ENCODE measurements around the gene GID8.

DNA sequence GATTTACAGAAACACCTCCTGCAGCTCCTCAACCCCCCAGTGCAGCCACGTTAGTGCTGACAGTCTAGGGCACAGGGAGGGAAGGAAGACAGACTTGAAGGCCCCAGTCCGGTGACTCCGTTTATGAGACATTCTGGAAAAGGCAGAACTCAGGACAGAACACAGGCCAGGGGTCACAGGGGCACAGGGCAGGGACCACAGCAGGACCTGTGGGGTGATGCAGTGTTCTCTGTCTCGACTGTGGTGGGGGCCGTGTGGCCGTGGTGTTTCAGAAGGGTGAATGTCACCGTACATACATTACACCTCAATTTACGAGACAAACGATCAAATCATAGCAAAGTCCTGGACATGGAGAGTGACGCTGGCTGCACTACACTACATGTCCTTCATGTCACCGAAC is 57.5 kb downstream of the GID8 start:
- no peak for TF ChIP-seq EP300 (IDR thresholded peaks at IDR 0.05)
- TF ChIP-seq, protein P1, sequence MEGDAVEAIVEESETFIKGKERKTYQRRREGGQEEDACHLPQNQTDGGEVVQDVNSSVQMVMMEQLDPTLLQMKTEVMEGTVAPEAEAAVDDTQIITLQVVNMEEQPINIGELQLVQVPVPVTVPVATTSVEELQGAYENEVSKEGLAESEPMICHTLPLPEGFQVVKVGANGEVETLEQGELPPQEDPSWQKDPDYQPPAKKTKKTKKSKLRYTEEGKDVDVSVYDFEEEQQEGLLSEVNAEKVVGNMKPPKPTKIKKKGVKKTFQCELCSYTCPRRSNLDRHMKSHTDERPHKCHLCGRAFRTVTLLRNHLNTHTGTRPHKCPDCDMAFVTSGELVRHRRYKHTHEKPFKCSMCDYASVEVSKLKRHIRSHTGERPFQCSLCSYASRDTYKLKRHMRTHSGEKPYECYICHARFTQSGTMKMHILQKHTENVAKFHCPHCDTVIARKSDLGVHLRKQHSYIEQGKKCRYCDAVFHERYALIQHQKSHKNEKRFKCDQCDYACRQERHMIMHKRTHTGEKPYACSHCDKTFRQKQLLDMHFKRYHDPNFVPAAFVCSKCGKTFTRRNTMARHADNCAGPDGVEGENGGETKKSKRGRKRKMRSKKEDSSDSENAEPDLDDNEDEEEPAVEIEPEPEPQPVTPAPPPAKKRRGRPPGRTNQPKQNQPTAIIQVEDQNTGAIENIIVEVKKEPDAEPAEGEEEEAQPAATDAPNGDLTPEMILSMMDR (IDR thresholded peaks at IDR 0.05) = no peak
